HFF-Myc (cell line): Measurements from ENCODE around the gene HSPBAP1.
"Not testable (repeated sequence)": the region's sequence is repeated elsewhere in the genome, so short reads cannot be mapped to it uniquely, and the experiment has no call there.

ENCODE experiments used
- DNase-seq: peaks from one replicate; pipeline ENCODE4 v3.0.0-alpha.2; 2011; ENCODE audit warnings: low read depth; ENCODE audit errors: extremely low read depth
- H3K4me3 ChIP-seq: replicated peaks from 2 replicates; pipeline ENCODE4 v1.5.1; 2011; ENCODE audit warnings: low read depth, mild to moderate bottlenecking, control low read depth, low read length
- TF ChIP-seq, protein P1 (sequence below): IDR thresholded peaks from 2 replicates; pipeline ENCODE4 v1.5.1; 2012; ENCODE audit warnings: mild to moderate bottlenecking, low read depth, low read length, control low read depth; ENCODE audit errors: missing control alignments

HSPBAP1 gene

DNA sequence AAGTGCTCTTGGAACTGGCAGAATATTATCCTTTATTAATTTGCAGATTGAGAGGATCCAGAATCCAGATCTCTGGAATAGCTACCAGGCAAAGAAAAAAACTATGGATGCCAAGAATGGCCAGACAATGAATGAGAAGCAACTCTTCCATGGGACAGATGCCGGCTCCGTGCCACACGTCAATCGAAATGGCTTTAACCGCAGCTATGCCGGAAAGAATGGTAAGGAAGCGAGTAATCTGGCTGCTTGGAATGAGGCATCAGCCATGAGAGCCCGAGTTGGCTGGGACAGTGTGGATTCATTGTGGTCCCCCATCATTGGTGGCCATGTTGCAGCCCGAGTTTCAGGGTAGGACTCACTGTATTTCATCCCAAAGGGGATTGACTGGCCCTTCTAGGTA, 65.9 kb downstream of the HSPBAP1 start:
- DNase-seq = no peak
- H3K4me3 ChIP-seq = no peak overlapping the region
- TF ChIP-seq, protein P1, sequence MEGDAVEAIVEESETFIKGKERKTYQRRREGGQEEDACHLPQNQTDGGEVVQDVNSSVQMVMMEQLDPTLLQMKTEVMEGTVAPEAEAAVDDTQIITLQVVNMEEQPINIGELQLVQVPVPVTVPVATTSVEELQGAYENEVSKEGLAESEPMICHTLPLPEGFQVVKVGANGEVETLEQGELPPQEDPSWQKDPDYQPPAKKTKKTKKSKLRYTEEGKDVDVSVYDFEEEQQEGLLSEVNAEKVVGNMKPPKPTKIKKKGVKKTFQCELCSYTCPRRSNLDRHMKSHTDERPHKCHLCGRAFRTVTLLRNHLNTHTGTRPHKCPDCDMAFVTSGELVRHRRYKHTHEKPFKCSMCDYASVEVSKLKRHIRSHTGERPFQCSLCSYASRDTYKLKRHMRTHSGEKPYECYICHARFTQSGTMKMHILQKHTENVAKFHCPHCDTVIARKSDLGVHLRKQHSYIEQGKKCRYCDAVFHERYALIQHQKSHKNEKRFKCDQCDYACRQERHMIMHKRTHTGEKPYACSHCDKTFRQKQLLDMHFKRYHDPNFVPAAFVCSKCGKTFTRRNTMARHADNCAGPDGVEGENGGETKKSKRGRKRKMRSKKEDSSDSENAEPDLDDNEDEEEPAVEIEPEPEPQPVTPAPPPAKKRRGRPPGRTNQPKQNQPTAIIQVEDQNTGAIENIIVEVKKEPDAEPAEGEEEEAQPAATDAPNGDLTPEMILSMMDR = no peak

DNA sequence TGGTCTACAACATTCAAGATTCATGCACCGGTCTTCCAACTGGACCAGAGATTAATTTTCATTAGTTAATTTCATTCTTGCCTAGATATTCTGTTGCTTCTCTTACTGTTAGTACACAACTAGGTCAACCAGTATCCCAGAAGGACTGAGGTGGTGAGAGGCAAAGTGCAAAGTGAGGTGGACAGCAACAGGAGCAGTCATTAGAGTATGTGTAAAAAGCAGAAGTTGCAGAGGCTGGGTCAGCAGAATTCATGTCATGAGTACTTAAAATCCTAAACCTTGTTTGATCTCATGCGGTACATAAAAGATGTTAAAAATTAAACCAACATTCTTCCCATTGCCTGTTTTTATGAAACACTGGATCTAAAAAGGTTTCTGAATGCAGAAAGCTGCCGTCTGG, 66.3 kb downstream of the HSPBAP1 start:
- no peak overlapping the region for H3K4me3 ChIP-seq
- DNase-seq = no peak
- TF ChIP-seq, protein P1 = no peak

DNA sequence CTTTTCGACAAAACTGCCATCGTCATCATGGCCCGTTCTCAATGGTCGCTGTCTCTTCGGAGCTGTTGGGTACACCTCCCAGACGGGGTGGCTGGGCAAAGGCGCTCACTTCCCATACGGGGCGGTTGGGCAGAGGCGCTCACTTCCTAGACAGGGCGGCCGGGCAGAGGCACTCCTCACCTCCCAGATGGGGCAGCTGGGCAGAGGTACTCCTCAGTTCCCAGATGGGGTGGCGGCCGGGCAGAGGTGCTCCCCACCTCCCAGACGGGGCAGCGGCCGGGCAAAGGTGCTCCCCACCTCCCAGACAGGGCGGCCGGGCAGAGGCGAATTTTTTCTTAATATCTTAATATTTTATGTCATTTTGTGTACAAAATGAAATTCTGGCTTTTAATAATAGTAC, 68.5 kb downstream of the HSPBAP1 start:
- DNase-seq = no peak
- TF ChIP-seq, protein P1 = no peak
- no peak overlapping the region for H3K4me3 ChIP-seq

DNA sequence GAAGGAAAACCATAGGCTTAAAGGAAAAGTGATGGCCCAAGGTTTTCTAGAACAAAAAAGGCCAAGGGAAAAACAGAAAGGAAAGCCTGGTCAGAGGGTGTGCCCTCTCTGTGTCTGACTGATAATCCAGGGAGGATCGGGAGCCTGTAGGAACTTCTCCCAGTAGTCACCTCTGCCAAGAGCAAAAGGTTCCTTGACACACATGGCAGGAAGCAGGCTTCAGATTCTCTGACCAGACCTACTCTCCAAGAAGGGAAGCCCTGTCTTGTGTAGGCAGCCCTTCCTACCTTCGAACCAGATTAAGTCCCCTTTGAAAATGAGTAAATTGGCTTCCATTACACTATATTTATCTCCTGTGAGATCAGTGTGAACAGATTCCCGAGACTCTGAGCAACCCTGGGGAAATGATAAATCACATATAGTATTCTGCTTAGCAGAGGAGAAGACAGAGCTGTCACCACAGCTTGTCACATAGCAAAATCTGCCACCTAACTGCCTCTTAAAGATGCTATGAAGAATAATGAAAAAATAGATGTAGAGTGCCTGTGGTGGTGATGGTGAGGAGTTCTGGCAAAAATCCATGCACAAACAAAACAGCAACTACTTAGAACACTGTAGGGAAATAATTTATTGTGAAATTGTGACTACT, 74.2 kb downstream of the HSPBAP1 start:
- TF ChIP-seq, protein P1 = no peak

DNA sequence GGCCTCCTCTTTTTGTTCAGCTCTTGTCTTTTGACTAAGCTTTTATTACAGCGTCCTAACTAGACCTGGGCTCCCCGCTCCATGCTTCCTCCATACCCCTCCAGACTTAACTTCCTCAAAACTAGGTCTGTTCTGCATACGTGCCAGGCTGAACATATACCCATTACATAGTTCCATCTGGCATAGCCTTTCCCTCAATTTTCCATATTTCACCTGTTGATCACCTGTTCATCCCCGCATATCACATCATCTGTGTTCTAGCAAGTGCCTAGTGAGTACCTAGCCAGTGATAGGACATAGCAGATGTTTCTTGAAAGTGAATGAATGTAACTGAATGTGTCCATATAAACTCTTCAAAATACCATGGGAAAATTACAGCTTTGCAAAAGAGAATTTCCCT, 77.0 kb downstream of the HSPBAP1 start:
- no peak overlapping the region for H3K4me3 ChIP-seq
- no peak for DNase-seq
- TF ChIP-seq, protein P1 = no peak

More for the DNA sequence above, 74.2 kb downstream of the HSPBAP1 start:
- H3K4me3 ChIP-seq = no peak overlapping the region
- no peak for DNase-seq

DNA sequence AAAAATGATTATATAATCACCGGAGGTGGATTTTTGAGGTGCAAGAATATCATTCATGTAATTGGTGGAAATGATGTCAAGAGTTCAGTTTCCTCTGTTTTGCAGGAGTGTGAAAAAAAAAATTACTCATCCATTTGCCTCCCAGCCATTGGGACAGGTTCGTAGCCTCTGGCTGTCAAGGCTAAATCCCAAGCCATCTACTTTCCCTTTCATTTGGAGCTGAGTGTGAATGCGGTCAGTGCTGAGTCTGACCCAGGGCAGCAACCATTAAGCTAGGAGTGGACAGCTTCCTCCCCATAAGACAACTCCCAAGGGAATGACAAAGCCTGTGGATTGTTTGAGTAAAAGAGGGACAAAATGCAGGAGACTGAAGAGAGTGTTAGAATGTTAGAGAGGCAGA, 79.4 kb downstream of the HSPBAP1 start:
- TF ChIP-seq, protein P1 = no peak
- no peak overlapping the region for H3K4me3 ChIP-seq
- DNase-seq = no peak

DNA sequence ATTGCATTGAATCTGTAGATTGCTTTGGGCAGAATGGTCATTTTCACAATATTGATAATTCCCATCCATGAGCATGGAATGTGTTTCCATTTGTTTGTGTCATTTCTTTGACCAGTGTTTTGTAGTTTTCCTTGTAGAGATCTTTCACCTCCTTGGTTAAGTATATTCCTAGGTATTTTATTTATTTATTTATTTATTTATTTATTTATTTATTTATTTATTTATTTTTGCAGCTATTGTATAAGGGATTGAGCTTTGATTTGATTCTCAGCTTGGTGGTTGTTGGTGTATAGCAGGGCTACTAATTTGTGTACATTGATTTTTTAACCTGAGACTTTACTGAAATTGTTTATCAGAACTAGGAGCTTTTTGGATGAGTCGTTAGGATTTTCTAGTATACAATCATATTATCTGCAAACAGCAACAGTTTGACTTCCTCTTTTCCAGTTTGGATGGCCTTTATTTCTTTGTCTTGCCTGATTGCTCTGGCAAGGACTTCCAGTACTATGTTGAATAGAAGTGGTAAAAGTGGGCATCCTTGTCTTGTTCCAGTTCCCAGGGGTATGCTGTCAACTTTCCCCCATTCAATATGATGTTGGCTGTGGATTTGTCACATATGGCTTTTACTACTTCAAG, 82.9 kb downstream of the HSPBAP1 start:
- H3K4me3 ChIP-seq, DNase-seq: not testable (repeated sequence)
